Mesenchymal stem cell (in vitro differentiated cells and primary cell): ENCODE data around the gene NFIL3.

ENCODE experiments used
- DNase-seq: peaks from one replicate; pipeline ENCODE4 v3.0.0-alpha.2; 2013
- H2AFZ ChIP-seq: one replicate; pipeline ENCODE4 v1.6.1; 2013; ENCODE audit warnings: low read depth, mild to moderate bottlenecking, control low read depth, inconsistent platforms, low read length, moderate library complexity
- H2AK5ac ChIP-seq: 2 replicates; pipeline ENCODE4 v1.6.1; 2013; ENCODE audit warnings: low read length, moderate library complexity, mild to moderate bottlenecking, inconsistent platforms; ENCODE audit not compliant: severe bottlenecking
- H2BK120ac ChIP-seq: one replicate; pipeline ENCODE4 v1.6.1; 2013; ENCODE audit warnings: low read depth, mild to moderate bottlenecking, inconsistent platforms, low read length, moderate library complexity
- H2BK12ac ChIP-seq, 2 experiments: one replicate each; pipeline ENCODE4 v1.6.1; 2013; ENCODE audit warnings: inconsistent platforms in 2 of 2, low read length in 2 of 2, mild to moderate bottlenecking in 2 of 2, moderate library complexity in 2 of 2, control low read depth in 1 of 2
- H2BK15ac ChIP-seq: one replicate; pipeline ENCODE4 v1.6.1; 2013; ENCODE audit warnings: mild to moderate bottlenecking, low read depth, inconsistent platforms; ENCODE audit not compliant: poor library complexity, severe bottlenecking
- H2BK5ac ChIP-seq: 2 replicates; pipeline ENCODE4 v1.6.1; 2013; ENCODE audit warnings: low read depth, mild to moderate bottlenecking, low read length, control low read depth, inconsistent platforms; ENCODE audit not compliant: poor library complexity, severe bottlenecking
- H3K14ac ChIP-seq, 2 experiments: one replicate each; pipeline ENCODE4 v1.6.1; 2013; ENCODE audit warnings: inconsistent platforms in 2 of 2, low read length in 2 of 2, control low read depth in 1 of 2, mild to moderate bottlenecking in 1 of 2, moderate library complexity in 1 of 2
- H3K18ac ChIP-seq, 2 experiments: one replicate each; pipeline ENCODE4 v1.6.1; 2013; ENCODE audit warnings: inconsistent platforms in 2 of 2, low read length in 2 of 2, control low read depth in 1 of 2, low read depth in 1 of 2, mild to moderate bottlenecking in 1 of 2
- H3K23ac ChIP-seq, 2 experiments: one replicate each; pipeline ENCODE4 v1.6.1; 2013; ENCODE audit warnings: inconsistent platforms in 2 of 2, low read length in 2 of 2, mild to moderate bottlenecking in 2 of 2, moderate library complexity in 2 of 2, control low read depth in 1 of 2
- H3K27ac ChIP-seq: 2 replicates; pipeline ENCODE4 v1.5.1; 2013; ENCODE audit warnings: mild to moderate bottlenecking, moderate library complexity, low read length, control low read depth, inconsistent platforms; ENCODE audit not compliant: poor library complexity, severe bottlenecking
- H3K27me3 ChIP-seq, 2 experiments: 2 replicates each; pipeline versions ENCODE4 v1.6.1 to v1.7.0; 2013; ENCODE audit warnings: low read length in 2 of 2, mild to moderate bottlenecking in 2 of 2, moderate library complexity in 2 of 2, control low read depth in 1 of 2, inconsistent platforms in 1 of 2; ENCODE audit not compliant: control insufficient read depth in 1 of 2, insufficient read depth in 1 of 2
- H3K36me3 ChIP-seq, 2 experiments: 2 replicates each; pipeline versions ENCODE4 v1.6.1 to v1.7.0; 2013; ENCODE audit warnings: low read length in 2 of 2, control low read depth in 1 of 2, inconsistent platforms in 1 of 2, low read depth in 1 of 2, mild to moderate bottlenecking in 1 of 2; ENCODE audit not compliant: insufficient read depth in 2 of 2, control insufficient read depth in 1 of 2
- H3K4ac ChIP-seq, 2 experiments: one replicate each; pipeline ENCODE4 v1.6.1; 2013; ENCODE audit warnings: inconsistent platforms in 2 of 2, low read length in 2 of 2, mild to moderate bottlenecking in 2 of 2, moderate library complexity in 2 of 2, control low read depth in 1 of 2, low read depth in 1 of 2
- H3K4me1 ChIP-seq: 2 replicates; pipeline ENCODE4 v1.6.1; 2013; ENCODE audit warnings: low read depth, low read length, control low read depth; ENCODE audit not compliant: control insufficient read depth, insufficient read depth
- H3K4me2 ChIP-seq: 2 replicates; pipeline ENCODE4 v1.6.1; 2013; ENCODE audit warnings: low read length, mild to moderate bottlenecking, inconsistent platforms; ENCODE audit not compliant: poor library complexity, severe bottlenecking
- H3K4me3 ChIP-seq, 2 experiments: 2 replicates each; pipeline versions ENCODE4 v1.5.1 to v1.7.0; 2013; ENCODE audit warnings: low read length in 2 of 2, mild to moderate bottlenecking in 2 of 2, control low read depth in 1 of 2, low read depth in 1 of 2; ENCODE audit not compliant: insufficient read depth in 1 of 2
- H3K79me1 ChIP-seq: replicated peaks from 2 replicates; pipeline ENCODE4 v1.6.1; 2013; ENCODE audit warnings: mild to moderate bottlenecking, control low read depth, low read length, inconsistent platforms; ENCODE audit not compliant: poor library complexity, severe bottlenecking
- H3K9ac ChIP-seq: 2 replicates; pipeline ENCODE4 v1.7.0; 2013; ENCODE audit warnings: mild to moderate bottlenecking, low read length, moderate library complexity
- H3K9me3 ChIP-seq: 2 replicates; pipeline ENCODE4 v1.7.0; 2013; ENCODE audit warnings: mild to moderate bottlenecking, low read length; ENCODE audit not compliant: control insufficient read depth
- H4K8ac ChIP-seq: one replicate; pipeline ENCODE4 v1.6.1; 2013; ENCODE audit warnings: inconsistent platforms, mild to moderate bottlenecking, low read length, moderate library complexity
- H4K91ac ChIP-seq: one replicate; pipeline ENCODE4 v1.6.1; 2013; ENCODE audit warnings: mild to moderate bottlenecking, low read length, inconsistent platforms
- WGBS: methylation state at CpG from one replicate; pipeline ENCODE4 v1.1.7; 2013; ENCODE audit warnings: mixed read lengths; 5-methylcytosine and 5-hydroxymethylcytosine counted together

Gene NFIL3

GRCh38 chr9:91420501-91421127 lies 3.0 kb downstream of the NFIL3 start:
- Histone ChIP-seq H3K14ac (peak overlapping the region in 1 of 2 experiments; percentile 18), H3K79me1 (peaks cover 1% of the 10 kb centered on the region), H3K27me3 (no peaks in the 10 kb centered on the region), H2AFZ (no peak overlapping the region), H3K36me3 (no peaks in the 10 kb centered on the region), H4K8ac (peak overlapping the region; percentile 90), H2BK5ac (peak overlapping the region; percentile 90), H2BK120ac (peak overlapping the region; percentile 95), H4K91ac (no peak overlapping the region), H3K4me3 (peak overlapping the region; percentile 72 to 81), H3K4ac (peak overlapping the region in 1 of 2 experiments; percentile 74), H2BK12ac (peak overlapping the region in 1 of 2 experiments; percentile 93), H3K4me2 (peak overlapping the region; percentile 87), H3K23ac (peak overlapping the region; percentile 14 to 37), H3K18ac (peak overlapping the region; percentile 81 to 95), H3K9me3 (no peaks in the 10 kb centered on the region), H3K9ac (peak overlapping the region; percentile 100), H3K4me1 (peaks cover 14% of the 10 kb centered on the region), H3K27ac (peak overlapping the region; percentile 53), H2BK15ac (peak overlapping the region; percentile 60), H2AK5ac (peak overlapping the region; percentile 96)
- DNase-seq, result peak; percentile 48
- 54% methylated on average over 16 of the region's 16 CpGs for WGBS

GRCh38 chr9:91419222-91420191 lies 4.1 kb downstream of the NFIL3 start:
- H2BK12ac ChIP-seq, result no peak overlapping the region
- peak overlapping the region; percentile 72 for H3K27ac ChIP-seq
- H3K14ac ChIP-seq, result no peak overlapping the region
- H3K27me3 ChIP-seq, result no peaks in the 10 kb centered on the region
- H2BK15ac ChIP-seq, result no peak overlapping the region
- H2BK120ac ChIP-seq, result peak overlapping the region; percentile 21
- no peak overlapping the region for H2BK5ac ChIP-seq
- peaks cover 10% of the 10 kb centered on the region for H3K4me1 ChIP-seq
- H3K18ac ChIP-seq, result peak overlapping the region in 1 of 2 experiments; percentile 11
- H3K4me2 ChIP-seq, result peak overlapping the region; percentile 24
- peak overlapping the region; percentile 100 for H3K9ac ChIP-seq
- H4K8ac ChIP-seq, result no peak overlapping the region
- peaks cover 4% of the 10 kb centered on the region for H3K79me1 ChIP-seq
- H2AK5ac ChIP-seq, result peak overlapping the region; percentile 5
- no peaks in the 10 kb centered on the region for H3K9me3 ChIP-seq
- no peak overlapping the region for H4K91ac ChIP-seq
- peak overlapping the region in 1 of 2 experiments; percentile 81 for H3K4me3 ChIP-seq
- no peak overlapping the region for H2AFZ ChIP-seq
- peak overlapping the region in 1 of 2 experiments; percentile 57 for H3K4ac ChIP-seq
- DNase-seq, result peak; percentile 98
- H3K36me3 ChIP-seq, result peaks cover 0 to 9% of the 10 kb centered on the region in 2 experiments
- H3K23ac ChIP-seq, result no peak overlapping the region
- 26% methylated on average over 10 of the region's 10 CpGs for WGBS

DNA sequence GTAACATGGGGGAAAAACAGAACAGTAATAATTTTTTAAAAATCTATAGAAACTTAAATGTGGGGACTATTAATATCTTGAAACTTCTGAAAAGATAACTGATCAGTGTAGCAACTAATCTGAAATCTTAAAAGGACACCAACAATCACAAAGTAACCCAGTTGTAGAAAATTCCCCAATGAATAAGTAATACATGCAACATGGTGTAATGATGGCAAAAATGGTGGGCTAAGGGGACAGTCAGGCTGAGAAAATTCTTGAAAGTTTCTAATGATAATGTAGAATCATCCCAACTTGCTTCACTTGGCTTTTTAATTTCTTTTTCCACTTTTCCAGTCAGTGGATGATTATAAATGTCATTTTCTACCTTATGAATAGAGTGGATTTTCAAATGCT lies 5.4 kb downstream of the NFIL3 start:
- Histone ChIP-seq H3K4me3 (peak overlapping the region in 1 of 2 experiments; percentile 81), H4K8ac (no peak overlapping the region), H2AFZ (no peak overlapping the region), H2BK15ac (no peak overlapping the region), H3K36me3 (peaks cover 0 to 11% of the 10 kb centered on the region in 2 experiments), H3K9ac (peak overlapping the region; percentile 100), H2AK5ac (no peak overlapping the region), H3K9me3 (no peaks in the 10 kb centered on the region), H3K4me1 (peaks cover 4% of the 10 kb centered on the region), H3K18ac (no peak overlapping the region), H3K23ac (no peak overlapping the region), H4K91ac (no peak overlapping the region), H3K27me3 (no peaks in the 10 kb centered on the region), H3K4me2 (no peak overlapping the region), H2BK5ac (no peak overlapping the region), H2BK120ac (no peak overlapping the region), H3K79me1 (peaks cover 3% of the 10 kb centered on the region), H3K27ac (no peak overlapping the region), H3K4ac (no peak overlapping the region), H3K14ac (no peak overlapping the region), H2BK12ac (no peak overlapping the region)
- DNase-seq, result no peak
